ENCODE data around the gene MEGF11. TPM values are rescaled to one million over a fixed set of nuclear protein-coding genes. Genes with fewer than 3 reads are reported as not detected.
"Not testable (repeated sequence)": the region's sequence is repeated elsewhere in the genome, so short reads cannot be mapped to it uniquely, and the experiment has no call there.

Gene MEGF11
- polyA plus RNA-seq, 1 donor: 0.26 TPM

- peak; percentile 15 for DNase-seq
These were observed 230.1 kb downstream of the MEGF11 start for GRCh38 chr15:66023311-66023972.

DNA sequence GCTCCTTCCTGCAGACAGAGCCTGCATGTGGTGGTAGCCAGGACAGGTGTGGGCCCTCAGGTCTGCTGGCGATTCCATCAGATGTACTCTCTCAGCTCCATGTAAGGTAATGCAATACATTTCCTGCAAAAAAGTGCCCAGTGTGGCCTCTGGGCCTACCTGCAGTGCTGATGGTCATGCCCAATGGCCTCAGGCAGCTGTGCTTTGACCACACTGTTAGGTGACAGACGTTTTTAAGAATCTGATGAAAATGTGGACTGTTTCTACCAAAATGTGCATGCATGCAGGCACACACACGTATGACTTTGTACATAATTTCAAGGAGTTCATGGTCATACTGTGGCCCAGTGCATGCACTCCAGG, 231.4 kb downstream of the MEGF11 start:
- DNase-seq: no peak

- DNase-seq: no peak
These were observed 231.9 kb downstream of the MEGF11 start for GRCh38 chr15:66021496-66022162.

DNA sequence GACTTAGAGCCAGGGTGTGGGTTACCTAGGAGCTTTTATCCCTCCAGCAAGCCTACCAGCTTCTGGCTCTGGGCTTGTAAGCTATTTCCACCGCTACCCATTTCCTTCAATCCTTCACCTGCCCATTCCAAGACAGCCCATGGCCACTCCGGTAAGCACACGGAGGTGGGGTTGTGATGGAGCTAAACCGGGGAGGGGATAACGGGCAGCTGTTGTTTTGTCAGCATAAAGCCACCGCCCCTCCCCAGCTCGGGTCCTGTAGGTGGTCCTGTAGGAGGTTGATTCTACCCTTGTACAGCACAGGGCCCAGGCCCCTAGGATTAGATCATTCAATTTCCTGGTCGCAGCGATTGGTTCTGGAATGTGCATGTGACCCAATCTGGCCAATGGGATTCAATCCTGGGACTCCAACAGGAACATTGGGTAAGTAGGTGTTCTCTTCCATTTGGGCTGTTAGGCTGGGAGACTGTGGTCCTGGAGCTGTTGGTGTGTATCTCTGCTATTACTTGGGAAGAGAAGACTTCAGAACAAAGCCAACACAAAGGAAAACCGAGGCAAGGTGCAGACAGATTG, 233.6 kb downstream of the MEGF11 start:
- no peak for DNase-seq

DNA sequence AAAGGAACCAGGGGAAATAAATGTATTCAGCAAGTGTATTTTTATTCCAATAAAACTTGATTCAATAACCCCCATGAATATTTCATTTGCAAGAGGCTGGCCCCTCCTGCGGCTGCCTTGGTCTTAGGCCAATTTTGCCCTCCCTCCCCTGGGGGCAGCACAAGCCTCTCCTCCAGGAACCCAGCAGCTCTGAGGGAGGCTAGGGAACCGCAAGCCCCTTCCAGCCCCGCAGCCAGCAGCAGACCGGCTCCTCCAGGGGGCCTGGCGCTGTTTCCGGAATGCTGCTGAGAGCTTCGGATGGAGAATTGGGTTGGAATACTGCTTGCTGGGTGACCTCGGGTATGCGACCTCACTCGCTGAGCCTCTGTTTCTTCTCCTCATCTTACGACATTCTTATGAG, 234.2 kb downstream of the MEGF11 start:
- DNase-seq: no peak

GRCh38 chr15:66018488-66018797, 235.1 kb downstream of the MEGF11 start:
- no peak for DNase-seq

- no peak for DNase-seq
These were observed 235.6 kb downstream of the MEGF11 start for GRCh38 chr15:66017792-66018487.

DNA sequence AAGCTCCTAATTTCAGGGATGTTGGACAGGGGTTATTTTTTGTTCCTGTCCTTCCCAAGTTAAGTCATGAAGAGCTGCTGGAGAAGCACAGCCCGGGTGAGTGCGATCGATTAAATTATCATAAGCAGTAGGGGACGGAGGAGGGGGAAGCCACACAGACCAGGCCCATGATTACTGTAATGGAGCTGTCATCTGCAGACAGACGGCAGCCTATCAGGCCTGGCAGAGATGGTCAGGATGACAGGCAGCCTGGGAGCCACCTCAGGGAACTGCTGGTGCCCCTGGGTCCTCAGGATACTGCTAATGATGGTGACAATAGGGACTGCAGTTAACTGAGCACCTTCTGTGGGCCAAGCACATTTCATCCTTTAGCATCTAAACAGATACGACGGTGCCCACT, 236.6 kb downstream of the MEGF11 start:
- no peak for DNase-seq

DNA sequence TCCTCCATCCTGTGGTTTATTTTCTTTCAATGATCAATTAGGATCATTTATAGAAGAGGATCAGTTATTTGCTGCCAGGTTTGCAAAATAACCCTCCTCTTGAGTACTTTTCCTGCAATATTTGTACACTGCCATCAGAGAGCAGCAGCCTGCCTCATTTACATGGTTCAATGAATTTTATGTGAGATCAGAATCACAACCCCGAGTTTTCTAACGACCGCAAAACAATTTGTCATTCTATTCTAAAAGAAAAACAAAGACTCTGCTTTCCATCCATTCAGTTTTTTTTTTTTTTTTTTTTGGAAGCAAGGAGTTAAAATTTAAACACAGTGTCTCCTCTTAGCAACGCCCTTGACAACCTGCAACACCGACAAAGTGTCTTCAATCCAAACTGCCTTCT, 237.4 kb downstream of the MEGF11 start:
- no peak for DNase-seq

- no peak for DNase-seq
These were observed 238.8 kb downstream of the MEGF11 start for GRCh38 chr15:66014635-66015182.

GRCh38 chr15:66014022-66014421, 239.5 kb downstream of the MEGF11 start:
- DNase-seq: no peak

DNA sequence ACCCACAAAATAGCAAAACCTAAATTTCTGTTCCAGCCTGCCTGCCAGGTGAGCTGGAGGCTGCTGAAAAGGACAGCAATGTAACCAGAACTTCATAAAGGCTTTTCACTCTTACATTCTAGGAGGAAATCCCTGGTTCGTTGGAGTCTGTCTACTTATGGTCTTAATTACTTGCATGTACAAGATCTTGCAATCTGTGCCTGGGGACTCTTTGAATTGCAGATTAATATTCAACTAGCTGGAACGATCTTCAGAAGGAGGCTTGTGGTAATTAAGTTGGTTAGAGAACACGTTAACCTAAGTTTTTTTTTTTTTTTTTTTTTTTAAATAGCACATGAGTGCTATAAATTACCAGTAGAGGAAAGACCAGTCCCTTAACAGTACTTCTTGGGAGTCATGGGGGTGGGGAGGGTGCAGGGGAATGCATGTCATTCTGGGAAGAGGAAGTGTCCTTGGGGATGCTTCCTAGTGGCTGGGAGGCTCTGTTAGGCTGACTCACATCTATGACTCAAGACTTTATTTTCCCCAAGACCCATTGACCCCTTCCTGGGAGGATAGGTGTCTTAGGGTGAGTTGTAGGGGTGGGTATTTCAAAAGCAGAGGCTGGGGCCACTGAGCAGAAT, 244.5 kb downstream of the MEGF11 start:
- no peak for DNase-seq

- DNase-seq: no peak
These were observed 245.8 kb downstream of the MEGF11 start for GRCh38 chr15:66007663-66008262.

DNA sequence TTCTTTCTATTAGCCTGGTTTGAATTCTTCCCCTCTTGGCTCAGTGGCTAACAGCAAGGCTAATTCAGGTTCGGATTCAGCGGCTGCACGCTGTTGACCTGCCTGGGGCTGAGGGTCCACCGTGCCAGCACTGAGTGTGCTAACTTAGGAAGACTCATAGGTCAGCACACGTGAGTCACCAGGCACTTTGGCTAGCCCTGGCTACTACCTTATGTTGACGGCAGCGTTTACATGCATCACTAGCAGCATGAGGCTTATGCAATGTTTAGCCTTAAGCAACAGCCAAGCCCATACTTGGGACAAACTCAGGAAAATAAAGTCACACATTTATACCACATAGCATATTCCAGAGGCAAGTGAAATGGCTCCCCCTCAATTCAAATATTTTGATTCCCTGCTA, 246.6 kb downstream of the MEGF11 start:
- DNase-seq: no peak

- peak; percentile 34 for DNase-seq
These were observed 248.8 kb downstream of the MEGF11 start for GRCh38 chr15:66004618-66005262.

- not testable (repeated sequence) for DNase-seq
These were observed 250.4 kb downstream of the MEGF11 start for GRCh38 chr15:66003129-66003528.

DNA sequence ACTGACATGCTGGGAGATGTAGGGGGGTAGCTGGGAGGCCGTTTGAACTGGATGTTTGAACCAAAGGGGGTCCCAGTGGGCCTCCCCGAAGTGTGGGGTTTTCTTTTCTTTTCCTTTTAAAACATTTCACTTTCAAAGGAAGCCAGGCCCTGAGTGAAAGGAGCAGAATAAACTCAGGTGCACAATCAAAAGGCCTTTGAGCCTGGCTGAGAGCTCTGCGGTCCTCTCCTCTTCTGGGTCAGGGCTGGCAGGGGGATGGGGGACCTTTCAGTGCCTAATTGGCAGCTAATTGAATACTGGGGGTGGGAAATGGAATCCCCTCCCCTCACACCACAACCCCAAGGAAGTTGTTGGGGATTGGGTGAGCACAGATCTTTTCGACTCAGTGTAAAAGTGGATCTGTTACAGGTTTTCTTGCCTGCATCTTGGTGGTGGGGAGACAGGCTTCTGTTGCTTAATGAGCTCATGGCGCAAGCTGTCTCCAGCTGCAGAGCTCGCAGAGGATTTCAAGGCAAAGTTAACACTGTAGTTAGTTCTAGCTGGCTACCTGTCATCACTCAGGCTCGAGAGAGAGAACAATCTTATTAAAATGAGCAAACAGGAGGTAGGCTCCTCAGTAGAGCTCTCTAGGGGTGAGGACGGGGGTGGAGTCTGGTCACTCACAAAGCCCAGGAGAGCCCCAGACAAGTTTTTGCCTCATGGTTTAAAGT, 251.7 kb downstream of the MEGF11 start:
- DNase-seq: no peak

GRCh38 chr15:66001042-66001441, 252.5 kb downstream of the MEGF11 start:
- no peak for DNase-seq

- no peak for DNase-seq
These were observed 255.1 kb downstream of the MEGF11 start for GRCh38 chr15:65998486-65998885.

- DNase-seq: no peak
These were observed 256.6 kb downstream of the MEGF11 start for GRCh38 chr15:65996901-65997300.

DNA sequence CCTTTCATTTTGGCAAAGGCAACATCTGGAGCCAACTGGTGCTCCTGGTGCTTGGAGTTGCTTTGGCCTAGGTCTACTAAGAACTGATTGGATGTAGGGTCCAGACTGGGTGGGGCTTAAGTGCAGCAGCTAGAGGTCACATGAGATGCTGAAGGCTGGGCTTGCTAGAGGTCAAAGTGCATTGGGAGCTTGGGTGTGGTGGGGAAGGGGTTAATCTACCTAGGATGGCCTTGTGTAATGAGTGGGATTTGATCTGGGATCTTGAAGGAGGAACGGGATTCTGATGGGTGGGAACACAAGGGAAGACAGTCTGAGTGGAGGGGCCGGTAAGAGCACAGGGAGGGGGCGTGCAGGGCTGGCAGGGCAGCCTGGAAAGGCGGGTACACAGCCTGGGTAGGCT, 258.7 kb downstream of the MEGF11 start:
- no peak for DNase-seq

All from hindlimb muscle (tissue), 1 donor.